ENCODE results near the gene ARMC5.
A peak's percentile ranks its signal among the peaks of the same experiment; 100 is the strongest.

ARMC5 gene

DNA sequence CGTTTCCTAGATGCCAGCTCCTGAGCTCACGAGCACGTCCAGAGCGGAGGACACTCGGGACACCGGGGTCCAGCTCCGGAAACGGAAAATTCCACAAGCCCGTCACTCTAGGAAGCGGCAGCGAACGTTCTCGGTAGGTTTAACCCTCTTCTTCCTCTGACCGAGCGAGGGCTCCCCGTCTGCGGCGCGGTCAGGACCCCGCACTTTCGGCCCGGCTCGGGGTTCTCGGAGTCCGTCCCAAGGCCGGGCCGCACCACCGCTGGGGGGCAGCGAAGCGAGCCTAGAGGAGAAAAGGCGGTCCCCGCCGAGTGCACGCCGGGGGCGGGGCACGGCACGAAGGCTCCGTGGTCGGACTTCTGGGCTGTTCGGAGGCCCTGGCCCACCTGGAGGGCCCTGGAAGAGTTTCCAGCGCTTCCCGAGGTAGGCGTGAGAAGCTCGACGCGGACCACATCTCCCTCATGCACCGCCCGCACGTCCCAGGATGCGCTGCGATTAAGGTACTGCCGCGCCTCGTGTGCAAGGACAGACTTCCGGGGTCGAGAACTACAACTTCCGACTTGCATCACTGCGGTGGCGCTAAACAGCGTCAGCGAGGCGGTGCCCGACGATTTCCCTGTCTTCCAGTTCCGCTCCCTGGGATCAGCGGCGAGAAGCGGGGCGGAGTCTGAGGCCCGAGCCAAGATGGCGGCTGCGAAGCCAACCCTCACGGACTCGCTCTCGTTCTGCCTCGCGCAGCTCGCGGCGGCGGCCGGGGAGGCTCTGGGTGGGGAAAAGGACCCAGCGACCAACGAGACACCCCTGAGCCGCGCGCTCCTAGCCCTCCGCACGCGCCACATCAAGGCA lies at the start of gene ARMC5:
TSS of gene ARMC5 (plus strand) at position 658 of the 843 bp plus-strand sequence. CDS start at position 682, 24 bp downstream.
- in situ Hi-C loops (cut with HindIII; ENCODE audit: low sequenced_read_pairs) = loop anchor here (10.0 kb wide), 1 partner anchor 264 kb away; no protein-coding TSS in a partner anchor
- peak; percentile 98 for DNase-seq (ENCODE audit: low read depth)
- TF ChIP-seq CTCF (IDR thresholded peaks at IDR 0.05; ENCODE audit: low read depth, low read length, missing control alignments) = peak; percentile 53
- H3K4me3 ChIP-seq (ENCODE audit: low read depth, low read length) = peak within 1 kb of the TSS; percentile 82

DNA sequence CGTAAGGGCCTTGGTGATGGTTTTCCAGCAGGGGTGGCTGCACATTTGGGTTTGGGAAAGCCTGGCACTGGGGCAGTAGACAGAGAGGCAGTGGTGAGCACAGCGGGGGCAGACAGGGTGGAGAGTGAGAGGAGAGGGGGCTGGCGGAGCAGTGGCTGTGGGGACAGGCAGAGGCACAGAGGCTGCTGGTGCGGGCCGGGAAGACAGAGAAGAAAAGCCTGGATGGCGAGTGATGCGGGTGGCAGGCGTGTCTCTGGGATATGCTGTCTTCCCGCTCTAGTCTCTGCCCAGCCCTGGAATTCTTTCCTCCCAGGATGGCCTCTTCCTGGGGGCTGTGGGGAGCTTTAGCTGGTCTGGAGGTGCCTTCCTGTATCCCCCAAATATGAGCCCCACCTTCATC lies 49.2 kb upstream of the ARMC5 start:
- no peak for TF ChIP-seq CTCF (IDR thresholded peaks at IDR 0.05; ENCODE audit: low read depth, low read length, missing control alignments)
- DNase-seq (ENCODE audit: low read depth) = no peak
- in situ Hi-C loops (cut with HindIII; ENCODE audit: low sequenced_read_pairs) = no loop called here
- H3K4me3 ChIP-seq (ENCODE audit: low read depth, low read length) = no peak overlapping the region

GRCh38 chr16:31411024-31411844 lies 48.1 kb upstream of the ARMC5 start:
- no peak for DNase-seq (ENCODE audit: low read depth)
- in situ Hi-C loops (cut with HindIII; ENCODE audit: low sequenced_read_pairs) = no loop called here
- TF ChIP-seq CTCF (IDR thresholded peaks at IDR 0.05; ENCODE audit: low read depth, low read length, missing control alignments) = no peak
- no peak overlapping the region for H3K4me3 ChIP-seq (ENCODE audit: low read depth, low read length)

DNA sequence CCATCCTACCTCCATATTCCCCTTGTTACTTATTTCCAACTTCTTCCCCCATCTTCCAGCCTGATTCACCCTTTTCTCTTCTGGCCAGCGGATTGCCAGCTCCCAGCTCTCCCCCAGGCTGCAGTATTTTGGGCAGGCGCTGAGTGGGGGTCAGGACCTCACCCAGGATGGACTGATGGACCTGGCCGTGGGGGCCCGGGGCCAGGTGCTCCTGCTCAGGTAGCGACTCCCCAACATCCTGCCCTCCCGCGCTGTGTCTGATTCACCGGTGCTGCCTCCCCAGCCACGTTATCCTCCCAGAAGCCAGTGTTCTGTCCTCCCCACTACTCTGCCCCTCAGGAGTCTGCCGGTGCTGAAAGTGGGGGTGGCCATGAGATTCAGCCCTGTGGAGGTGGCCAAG lies 46.6 kb upstream of the ARMC5 start:
- in situ Hi-C loops (cut with HindIII; ENCODE audit: low sequenced_read_pairs) = no loop called here
- TF ChIP-seq CTCF (IDR thresholded peaks at IDR 0.05; ENCODE audit: low read depth, low read length, missing control alignments) = no peak
- H3K4me3 ChIP-seq (ENCODE audit: low read depth, low read length) = no peak overlapping the region
- no peak for DNase-seq (ENCODE audit: low read depth)

- DNase-seq (ENCODE audit: low read depth) = no peak
- no peak for TF ChIP-seq CTCF (IDR thresholded peaks at IDR 0.05; ENCODE audit: low read depth, low read length, missing control alignments)
- no peak overlapping the region for H3K4me3 ChIP-seq (ENCODE audit: low read depth, low read length)
- in situ Hi-C loops (cut with HindIII; ENCODE audit: low sequenced_read_pairs) = no loop called here
Measured at GRCh38 chr16:31413381-31413780, 45.9 kb upstream of the ARMC5 start.

GRCh38 chr16:31413943-31414342 lies 45.4 kb upstream of the ARMC5 start:
- no peak for TF ChIP-seq CTCF (IDR thresholded peaks at IDR 0.05; ENCODE audit: low read depth, low read length, missing control alignments)
- DNase-seq (ENCODE audit: low read depth) = no peak
- H3K4me3 ChIP-seq (ENCODE audit: low read depth, low read length) = no peak overlapping the region
- in situ Hi-C loops (cut with HindIII; ENCODE audit: low sequenced_read_pairs) = no loop called here

Measured in astrocyte of the cerebellum (primary cell).